Activated B cell treated with CpG ODN at 0.5 μM for 24 hours (primary cell): ENCODE results near the gene GIPC3. TPM values are rescaled to one million over a fixed set of nuclear protein-coding genes. Genes with fewer than 3 reads are reported as not detected.

Source experiments
- ATAC-seq: fragments of 200-7000 bp; cut with Tn5 transposase; one replicate; pipeline ENCODE4 v1.10.0; 2021; ENCODE audit warnings: low read depth, mild to moderate bottlenecking, moderate library complexity
- CTCF ChIA-PET: fragments of 350-600 bp; sonication (Branson Sonifier 250); formaldehyde crosslinking; loops from one replicate; lab custom pipeline; 2021; ENCODE audit warnings: antibody characterized with exemption; lab: Charles Lee
- POLR2A ChIA-PET: fragments of 350-600 bp; sonication (Branson Sonifier 250); formaldehyde crosslinking; loops from one replicate; lab custom pipeline; 2021; ENCODE audit warnings: antibody characterized with exemption; lab: Charles Lee
- DNase-seq: peaks from one replicate; pipeline ENCODE4 v3.0.0; 2022
- H3K27ac Mint-ChIP-seq: one replicate; pipeline ENCODE4 v1.8.0; 2020; ENCODE audit warnings: mixed read lengths
- H3K27me3 Mint-ChIP-seq: one replicate; pipeline ENCODE4 v1.8.0; 2021; ENCODE audit warnings: mixed read lengths
- H3K36me3 Mint-ChIP-seq: one replicate; pipeline ENCODE4 v1.8.0; 2021; ENCODE audit warnings: low read depth, mixed read lengths
- H3K4me1 Mint-ChIP-seq: one replicate; pipeline ENCODE4 v1.8.0; 2021; ENCODE audit warnings: mixed read lengths
- H3K4me3 Mint-ChIP-seq: one replicate; pipeline ENCODE4 v1.8.0; 2020; ENCODE audit warnings: mild to moderate bottlenecking, mixed read lengths
- H3K9me3 Mint-ChIP-seq: one replicate; pipeline ENCODE4 v1.8.0; 2020; ENCODE audit warnings: mixed read lengths
- intact Hi-C: fragments of 100-400 bp; cut with micrococcal nuclease; formaldehyde crosslinking; loops from one replicate; pipeline ENCODE4 v1.15.1; 2024
- total RNA-seq: library from RNA; stranded (reverse); gene quantifications from 2 replicates; pipeline ENCODE4 v1.2.3, GENCODE V29; 2022
- TF ChIP-seq, protein P1 (sequence below): fragments of 200-600 bp; IDR thresholded peaks from one replicate; pipeline ENCODE4 v1.8.0; 2022; ENCODE audit warnings: antibody characterized with exemption, mild to moderate bottlenecking

Gene GIPC3
- total RNA-seq, 1 donor from 2014 or later, result 0.29 TPM

DNA sequence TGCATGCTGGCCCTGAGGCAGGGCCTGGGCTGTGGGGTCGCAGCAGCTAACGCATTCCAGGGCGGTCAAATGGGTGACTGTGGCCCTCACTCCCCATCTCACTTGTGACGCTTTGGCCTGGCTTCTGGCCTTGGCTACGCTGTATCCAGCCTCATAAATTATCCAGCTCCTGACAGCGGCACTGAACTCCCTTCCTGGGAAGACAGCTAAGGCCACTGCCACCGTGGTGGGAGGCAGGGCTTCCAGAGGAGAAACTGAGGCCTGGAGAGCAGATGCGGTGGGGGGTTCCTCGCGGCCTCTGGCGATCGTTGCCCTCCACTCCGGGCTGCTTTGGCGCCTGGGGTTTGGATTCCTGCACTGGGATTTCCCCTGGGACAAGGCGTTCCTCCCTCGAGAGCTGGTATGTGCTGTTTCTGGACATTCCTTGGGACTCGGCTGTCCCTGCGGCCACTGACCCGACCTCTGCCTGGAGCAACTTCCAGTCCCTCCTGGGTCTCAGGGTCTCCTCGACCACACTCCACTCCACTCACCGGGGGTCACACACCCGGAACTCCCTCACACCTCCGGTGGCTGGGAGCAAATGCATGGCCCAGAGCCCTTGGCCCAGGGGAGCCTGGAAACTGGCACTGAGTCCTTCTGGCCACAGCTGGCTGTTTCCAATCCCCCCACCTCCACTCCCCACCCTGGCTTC is 18.0 kb downstream of the GIPC3 start:
- Mint-ChIP-seq H3K27ac (no peak overlapping the region), H3K36me3 (no peaks in the 10 kb centered on the region), H3K9me3 (no peaks in the 10 kb centered on the region), H3K4me1 (peaks cover 16% of the 10 kb centered on the region), H3K4me3 (no peak overlapping the region), H3K27me3 (peaks cover 1% of the 10 kb centered on the region)
- CTCF ChIA-PET, result no interaction called here
- ATAC-seq, result no peak
- intact Hi-C loops, result no loop called here
- POLR2A ChIA-PET, result interaction anchor here (0.5 to 0.7 kb wide), 2 partner anchors 177 to 1509 kb away, joined by 3 to 12 read pairs; no protein-coding TSS in a partner anchor
- DNase-seq, result no peak
- TF ChIP-seq, protein P1, sequence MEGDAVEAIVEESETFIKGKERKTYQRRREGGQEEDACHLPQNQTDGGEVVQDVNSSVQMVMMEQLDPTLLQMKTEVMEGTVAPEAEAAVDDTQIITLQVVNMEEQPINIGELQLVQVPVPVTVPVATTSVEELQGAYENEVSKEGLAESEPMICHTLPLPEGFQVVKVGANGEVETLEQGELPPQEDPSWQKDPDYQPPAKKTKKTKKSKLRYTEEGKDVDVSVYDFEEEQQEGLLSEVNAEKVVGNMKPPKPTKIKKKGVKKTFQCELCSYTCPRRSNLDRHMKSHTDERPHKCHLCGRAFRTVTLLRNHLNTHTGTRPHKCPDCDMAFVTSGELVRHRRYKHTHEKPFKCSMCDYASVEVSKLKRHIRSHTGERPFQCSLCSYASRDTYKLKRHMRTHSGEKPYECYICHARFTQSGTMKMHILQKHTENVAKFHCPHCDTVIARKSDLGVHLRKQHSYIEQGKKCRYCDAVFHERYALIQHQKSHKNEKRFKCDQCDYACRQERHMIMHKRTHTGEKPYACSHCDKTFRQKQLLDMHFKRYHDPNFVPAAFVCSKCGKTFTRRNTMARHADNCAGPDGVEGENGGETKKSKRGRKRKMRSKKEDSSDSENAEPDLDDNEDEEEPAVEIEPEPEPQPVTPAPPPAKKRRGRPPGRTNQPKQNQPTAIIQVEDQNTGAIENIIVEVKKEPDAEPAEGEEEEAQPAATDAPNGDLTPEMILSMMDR, result no peak

GRCh38 chr19:3604227-3604986 is 19.1 kb downstream of the GIPC3 start:
- H3K4me3 Mint-ChIP-seq, result no peak overlapping the region
- ChIA-PET POLR2A (interaction anchor here (0.7 to 1.3 kb wide), 3 partner anchors 14 to 84 kb away, joined by 3 read pairs; partner anchors contain the start of gene MFSD12), CTCF (interaction anchor here (1.2 kb wide), 1 partner anchor 59 kb away, joined by 3 read pairs; no protein-coding TSS in a partner anchor)
- no peak overlapping the region for H3K27ac Mint-ChIP-seq
- H3K36me3 Mint-ChIP-seq, result no peaks in the 10 kb centered on the region
- no peak for DNase-seq
- peaks cover 18% of the 10 kb centered on the region for H3K4me1 Mint-ChIP-seq
- peaks cover 1% of the 10 kb centered on the region for H3K27me3 Mint-ChIP-seq
- ATAC-seq, result no peak
- H3K9me3 Mint-ChIP-seq, result no peaks in the 10 kb centered on the region
- intact Hi-C loops, result no loop called here
- TF ChIP-seq, protein P1, result no peak

DNA sequence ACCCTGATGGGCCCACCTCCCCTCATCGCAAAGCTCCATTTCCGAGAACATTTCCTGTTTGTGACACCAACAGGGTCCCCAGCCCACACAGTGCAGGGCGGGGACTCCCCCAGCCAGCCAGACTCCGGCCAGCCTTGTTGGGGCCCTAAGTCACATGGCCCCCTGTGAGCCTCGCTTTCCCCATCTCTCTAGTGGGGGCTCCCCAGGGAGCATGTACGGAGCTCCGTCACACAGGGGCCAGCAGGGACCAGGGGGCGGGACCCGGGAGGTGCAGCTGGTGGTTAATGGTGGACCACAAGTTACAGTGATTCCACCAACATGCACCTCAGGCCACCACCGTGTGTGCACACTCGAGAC is 19.7 kb downstream of the GIPC3 start:
- Mint-ChIP-seq H3K27me3 (peaks cover 1% of the 10 kb centered on the region), H3K4me3 (no peak overlapping the region), H3K36me3 (peaks cover 3% of the 10 kb centered on the region), H3K27ac (no peak overlapping the region), H3K4me1 (peaks cover 18% of the 10 kb centered on the region), H3K9me3 (no peaks in the 10 kb centered on the region)
- TF ChIP-seq, protein P1, result no peak
- POLR2A ChIA-PET, result interaction anchor here (0.7 to 1.3 kb wide), 3 partner anchors 15 to 83 kb away, joined by 3 read pairs; partner anchors contain the start of gene MFSD12
- intact Hi-C loops, result loop anchor here (5.0 kb wide), 1 partner anchor 48 kb away; the partner anchor contains the start of gene MFSD12
- DNase-seq (peak; percentile 33), ATAC-seq (peak; percentile 64)
- CTCF ChIA-PET, result interaction anchor here (1.2 kb wide), 1 partner anchor 60 kb away, joined by 3 read pairs; no protein-coding TSS in a partner anchor

- no peak for DNase-seq
- CTCF ChIA-PET, result interaction anchor here (1.2 kb wide), 1 partner anchor 60 kb away, joined by 3 read pairs; no protein-coding TSS in a partner anchor
- TF ChIP-seq, protein P1, result no peak
- Mint-ChIP-seq H3K27ac (no peak overlapping the region), H3K9me3 (no peaks in the 10 kb centered on the region), H3K36me3 (peaks cover 3% of the 10 kb centered on the region), H3K27me3 (peaks cover 1% of the 10 kb centered on the region), H3K4me1 (peaks cover 18% of the 10 kb centered on the region), H3K4me3 (no peak overlapping the region)
- no peak for ATAC-seq
- POLR2A ChIA-PET, result interaction anchor here (0.7 to 1.3 kb wide), 3 partner anchors 15 to 83 kb away, joined by 3 read pairs; partner anchors contain the start of gene MFSD12
- intact Hi-C loops, result loop anchor here (5.0 kb wide), 1 partner anchor 48 kb away; the partner anchor contains the start of gene MFSD12
Observed at GRCh38 chr19:3605361-3605760, 20.1 kb downstream of the GIPC3 start.
